HuH-7 (cell line): ENCODE measurements around the gene DGKQ.

Source experiments
- DNase-seq: peaks from one replicate; pipeline ENCODE4 v3.0.0; 2011; ENCODE audit warnings: low spot score

The DGKQ gene

GRCh38 chr4:995311-996026 is 22.1 kb upstream of the DGKQ start:
- no peak for DNase-seq

GRCh38 chr4:993111-994029 is 20.0 kb upstream of the DGKQ start, which contains the start of gene SLC26A1:
Gene SLC26A1 (minus strand): TSS chr4:993404. CDS start chr4:991703, 1,701 bp downstream.
- peak; percentile 88 for DNase-seq

- DNase-seq = peak; percentile 95
Observed at GRCh38 chr4:992297-993110, 19.1 kb upstream of the DGKQ start.

- DNase-seq = no peak
Observed at GRCh38 chr4:991451-992296, 18.3 kb upstream of the DGKQ start.

GRCh38 chr4:990746-991367 is 17.5 kb upstream of the DGKQ start:
- DNase-seq = no peak

DNA sequence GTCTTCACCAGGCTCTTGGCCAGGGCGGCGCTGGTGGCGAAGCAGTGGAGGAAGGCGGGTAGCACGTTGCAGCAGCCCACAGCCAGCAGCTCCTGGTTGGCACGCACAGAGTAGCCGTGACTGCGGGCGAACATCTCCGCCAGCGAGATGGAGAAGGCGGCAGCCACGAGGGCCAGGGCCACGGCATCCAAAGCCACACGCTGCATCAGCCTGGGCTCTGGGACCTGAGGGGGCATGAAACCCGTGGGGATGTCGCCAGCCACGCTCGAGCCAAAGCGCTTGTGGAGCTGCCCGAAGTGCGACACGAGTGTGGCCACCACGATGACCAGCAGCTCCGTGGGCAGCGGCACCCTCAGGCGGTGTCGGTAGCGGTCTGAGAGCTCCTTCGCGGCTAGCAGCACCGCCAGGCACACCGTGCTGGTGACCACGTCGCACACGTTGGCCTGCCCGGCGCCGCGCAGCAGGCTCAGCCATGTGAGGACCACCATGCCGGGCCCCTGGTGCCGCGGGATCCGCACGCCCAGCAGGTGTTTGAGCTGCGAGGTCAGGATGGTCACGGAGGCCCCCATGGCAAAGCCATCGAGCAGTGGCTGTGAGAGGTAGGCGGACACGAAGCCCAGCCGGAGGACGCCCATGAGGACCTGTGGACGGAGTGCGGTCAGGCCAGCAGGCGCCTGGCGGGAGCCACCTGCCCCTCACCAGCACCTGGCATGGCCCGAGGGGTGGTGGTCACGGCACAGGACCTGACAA is 16.5 kb upstream of the DGKQ start:
- no peak for DNase-seq

DNA sequence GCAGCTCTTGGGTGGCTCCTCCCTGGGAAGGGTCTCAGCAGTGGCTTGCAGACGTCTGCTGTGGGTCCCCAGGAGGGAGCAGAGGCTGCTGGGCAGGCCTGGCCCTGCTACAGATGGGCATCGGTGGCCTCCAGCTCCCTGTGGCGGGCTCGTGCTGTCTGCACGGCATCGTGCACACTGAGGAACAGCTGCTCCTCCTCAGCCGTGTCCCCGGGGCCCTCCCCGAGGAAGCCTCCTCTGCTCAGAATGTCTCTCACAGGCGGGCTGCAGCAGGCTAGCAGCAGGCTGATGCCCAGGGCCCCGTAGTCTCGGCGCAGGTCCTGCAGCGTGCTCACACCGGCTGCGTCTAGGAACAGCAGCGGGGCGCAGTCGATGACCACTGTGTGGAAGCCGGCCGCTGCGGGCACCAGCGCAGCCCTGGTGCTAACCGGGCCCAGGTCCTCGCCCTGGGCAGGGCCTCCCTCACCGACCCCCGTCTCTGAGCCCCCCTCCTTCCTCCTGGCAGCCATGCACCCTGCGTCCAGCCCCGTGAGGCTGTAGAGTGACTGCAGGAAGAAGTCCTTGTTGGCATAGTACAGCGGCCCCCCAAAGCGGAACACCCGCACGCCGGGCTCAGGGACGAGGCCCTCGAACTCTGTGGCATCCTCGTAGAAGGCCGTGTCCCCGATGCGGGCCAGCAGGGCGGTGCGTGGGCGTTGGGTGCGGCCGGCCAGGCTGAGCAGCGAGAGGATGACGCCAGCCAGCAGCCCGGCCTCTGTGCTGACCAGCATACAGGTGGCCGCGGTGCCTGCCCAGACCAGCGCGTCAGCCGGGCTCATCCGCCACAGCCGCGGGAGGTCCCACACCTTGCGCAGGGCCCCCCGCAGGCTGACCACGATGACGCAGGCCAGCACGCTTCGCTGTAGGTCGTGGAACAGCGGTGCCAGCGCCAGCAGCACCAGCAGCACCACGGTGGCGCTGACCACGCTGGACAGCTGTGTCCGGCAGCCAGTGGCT is 15.7 kb upstream of the DGKQ start:
- no peak for DNase-seq

GRCh38 chr4:987624-988513 is 14.5 kb upstream of the DGKQ start:
- no peak for DNase-seq

GRCh38 chr4:986879-987623 is 13.7 kb upstream of the DGKQ start, which contains the start of gene IDUA:
Gene IDUA (plus strand): TSS chr4:987044. CDS start chr4:987085, 41 bp downstream.
- DNase-seq = peak; percentile 90

DNA sequence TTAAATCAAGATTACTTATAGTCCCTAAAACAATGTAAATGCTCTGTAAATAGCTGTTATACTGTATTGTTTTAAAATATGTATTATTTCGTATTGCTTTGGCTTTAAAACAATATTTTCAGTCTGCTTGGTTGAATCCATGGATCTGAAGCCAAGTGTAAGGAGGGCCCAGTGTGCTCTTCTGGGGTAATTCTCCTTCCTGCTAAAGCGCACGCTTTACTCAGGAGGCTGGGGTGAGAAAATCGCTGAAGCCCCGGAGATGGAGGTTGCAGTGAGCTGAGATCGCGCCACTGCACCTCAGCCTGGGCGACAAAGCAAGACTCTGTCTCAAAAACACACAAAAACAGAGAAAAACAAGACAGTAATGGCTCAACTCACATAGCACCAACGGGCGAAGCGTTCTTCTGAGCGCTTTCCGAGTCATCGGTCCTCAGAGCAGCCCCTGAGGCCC is 13.1 kb upstream of the DGKQ start:
- DNase-seq = no peak

GRCh38 chr4:985123-985830 is 11.9 kb upstream of the DGKQ start:
- peak; percentile 93 for DNase-seq

DNA sequence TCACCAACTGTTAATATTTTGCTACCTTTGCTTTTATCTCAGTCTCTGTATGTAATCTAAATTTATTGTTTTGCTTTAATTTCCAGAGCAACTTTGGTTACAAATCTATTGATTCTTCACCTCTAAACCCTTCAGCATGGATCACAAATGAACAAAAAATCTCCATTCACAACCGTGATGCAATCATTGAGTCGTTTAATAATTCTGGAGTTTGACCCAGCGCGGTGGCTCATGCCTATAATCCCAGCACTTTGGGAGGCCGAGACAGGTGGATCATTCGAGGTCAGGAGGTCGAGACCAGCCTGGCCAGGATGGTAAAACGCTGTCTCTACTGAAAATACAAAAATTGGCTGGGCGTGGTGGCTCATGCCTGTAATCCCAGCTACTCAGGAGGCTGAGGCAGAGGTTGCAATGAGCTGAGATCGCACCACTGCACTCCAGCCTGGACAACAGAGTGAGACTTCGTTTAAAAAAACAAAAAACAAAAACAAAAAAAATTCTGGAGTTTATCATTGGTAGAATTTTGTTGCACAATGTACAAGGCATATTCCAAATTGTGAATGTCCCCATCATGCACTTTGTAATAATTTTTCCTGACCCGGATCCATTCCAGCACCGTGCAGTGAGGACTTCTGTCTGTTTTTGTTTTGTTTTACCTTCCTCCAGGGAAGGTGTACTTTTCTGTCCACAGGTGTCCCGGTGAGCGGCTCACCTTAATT is 11.1 kb upstream of the DGKQ start:
- no peak for DNase-seq

- DNase-seq = no peak
Observed at GRCh38 chr4:982814-983213, 9.4 kb upstream of the DGKQ start.

DNA sequence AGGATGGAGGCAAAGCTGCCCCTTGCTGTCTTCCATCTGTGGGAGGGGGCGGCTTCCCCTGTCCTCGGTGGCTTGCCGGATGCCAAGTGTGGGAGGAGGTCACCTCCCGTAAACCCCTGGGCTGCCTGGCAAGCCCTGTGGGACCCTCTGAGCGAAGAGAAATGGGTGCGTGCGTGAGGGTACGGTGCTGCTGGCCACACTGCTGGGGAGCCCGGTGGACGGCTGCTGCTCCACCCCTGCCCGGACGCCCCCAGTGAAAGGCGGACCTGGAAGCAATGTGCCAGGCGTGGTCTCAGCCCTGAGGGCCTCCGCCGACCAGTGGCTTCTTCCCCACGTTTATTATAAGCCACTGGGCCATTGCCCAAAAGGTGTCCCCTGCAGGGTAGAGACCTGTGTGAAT is 8.9 kb upstream of the DGKQ start:
- no peak for DNase-seq

DNA sequence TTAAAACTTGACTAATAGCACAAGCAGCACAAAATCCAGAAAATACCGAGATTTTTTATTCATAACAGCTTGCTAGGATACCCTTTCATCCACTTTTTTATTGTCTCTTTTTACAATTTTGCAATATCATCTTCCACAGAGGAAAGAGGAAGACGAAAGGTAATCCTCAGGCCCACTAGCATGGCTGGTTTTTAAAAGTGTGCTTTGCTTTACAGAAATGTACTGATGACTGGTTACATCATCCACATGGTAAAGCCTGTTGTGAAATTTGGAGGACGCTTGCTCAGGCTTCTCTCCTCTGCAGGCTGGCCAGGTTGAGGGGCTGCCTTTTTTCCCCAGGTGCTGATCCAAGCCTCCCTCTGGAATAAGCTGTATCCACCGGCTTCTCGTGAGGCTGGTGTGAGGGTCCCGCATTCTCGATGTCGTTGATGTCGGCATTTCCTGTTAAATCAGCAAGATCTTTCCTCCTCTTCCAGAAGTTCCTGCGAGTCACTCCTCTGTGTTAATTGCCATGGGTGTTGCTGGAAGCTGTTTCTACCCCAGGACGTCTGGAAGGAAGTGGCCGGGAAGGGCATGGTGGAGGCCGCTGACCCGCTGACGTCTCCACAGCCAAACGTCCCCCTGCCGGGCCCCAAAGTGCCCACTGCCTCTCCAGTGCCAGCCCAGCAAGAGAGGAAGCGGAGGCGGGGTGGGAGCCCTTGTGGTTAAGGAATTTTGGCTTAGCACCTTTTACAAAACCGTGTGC is 5.8 kb upstream of the DGKQ start:
- peak; percentile 74 for DNase-seq
